ENCODE results near the gene MMEL1. TPM values are rescaled to one million over a fixed set of nuclear protein-coding genes. Genes with fewer than 3 reads are reported as not detected.

Gene MMEL1
- total RNA-seq, 1 donor from 2014 or later, result not detected

DNA sequence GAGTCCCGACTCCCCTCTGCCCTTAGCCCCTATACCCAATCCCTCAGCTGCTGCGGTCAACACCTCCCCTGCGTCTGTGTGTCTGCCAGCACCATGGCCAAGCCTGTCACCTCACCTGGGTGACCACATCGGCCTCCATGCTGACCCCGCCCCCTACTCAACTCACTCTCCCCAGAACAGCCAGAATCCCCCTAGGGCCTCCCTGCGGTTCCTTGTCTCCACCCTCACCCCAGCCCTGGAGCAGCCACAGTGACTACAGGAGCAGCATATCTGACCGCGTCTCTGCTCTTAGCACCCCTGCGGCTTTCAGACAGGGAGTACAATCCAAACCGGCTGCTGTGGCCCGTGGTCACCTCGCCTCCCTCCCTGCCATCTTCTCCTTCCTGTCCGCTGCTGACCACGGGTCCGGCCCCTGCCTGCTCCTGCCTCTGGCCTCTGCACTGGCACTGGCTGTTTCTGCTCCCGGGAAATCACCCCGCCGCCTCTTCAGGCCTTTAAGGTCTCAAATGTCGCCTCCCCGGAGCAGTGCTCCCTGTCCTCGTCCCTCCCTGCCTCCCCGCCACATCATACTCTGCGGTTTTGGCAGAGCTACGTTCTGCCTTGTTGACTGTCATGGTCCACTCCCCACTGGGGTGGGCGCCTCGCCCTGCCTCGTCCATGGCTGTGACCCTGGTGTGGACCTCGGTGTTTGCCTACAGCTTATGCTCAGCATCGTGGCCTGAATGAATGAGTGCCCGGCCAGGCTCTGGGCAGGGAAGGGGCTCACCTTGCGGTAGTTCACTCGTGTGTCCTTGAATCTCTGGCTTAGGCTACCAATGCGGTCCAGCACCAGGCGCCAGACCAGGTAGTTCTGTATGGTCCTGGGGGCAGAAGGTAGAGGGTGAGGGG lies 35.1 kb downstream of the MMEL1 start:
- DNase-seq (ENCODE audit: extremely low spot score, unreplicated experiment), result no peak
- Mint-ChIP-seq H3K27me3 (ENCODE audit: unreplicated experiment) (peaks cover 22% of the 10 kb centered on the region), H3K36me3 (ENCODE audit: unreplicated experiment) (no peaks in the 10 kb centered on the region), H3K9me3 (ENCODE audit: unreplicated experiment) (peaks cover 3% of the 10 kb centered on the region), H3K4me1 (ENCODE audit: unreplicated experiment) (no peaks in the 10 kb centered on the region), H3K27ac (ENCODE audit: unreplicated experiment) (no peak overlapping the region), H3K4me3 (ENCODE audit: unreplicated experiment) (no peak overlapping the region)
- TF ChIP-seq, protein P1, sequence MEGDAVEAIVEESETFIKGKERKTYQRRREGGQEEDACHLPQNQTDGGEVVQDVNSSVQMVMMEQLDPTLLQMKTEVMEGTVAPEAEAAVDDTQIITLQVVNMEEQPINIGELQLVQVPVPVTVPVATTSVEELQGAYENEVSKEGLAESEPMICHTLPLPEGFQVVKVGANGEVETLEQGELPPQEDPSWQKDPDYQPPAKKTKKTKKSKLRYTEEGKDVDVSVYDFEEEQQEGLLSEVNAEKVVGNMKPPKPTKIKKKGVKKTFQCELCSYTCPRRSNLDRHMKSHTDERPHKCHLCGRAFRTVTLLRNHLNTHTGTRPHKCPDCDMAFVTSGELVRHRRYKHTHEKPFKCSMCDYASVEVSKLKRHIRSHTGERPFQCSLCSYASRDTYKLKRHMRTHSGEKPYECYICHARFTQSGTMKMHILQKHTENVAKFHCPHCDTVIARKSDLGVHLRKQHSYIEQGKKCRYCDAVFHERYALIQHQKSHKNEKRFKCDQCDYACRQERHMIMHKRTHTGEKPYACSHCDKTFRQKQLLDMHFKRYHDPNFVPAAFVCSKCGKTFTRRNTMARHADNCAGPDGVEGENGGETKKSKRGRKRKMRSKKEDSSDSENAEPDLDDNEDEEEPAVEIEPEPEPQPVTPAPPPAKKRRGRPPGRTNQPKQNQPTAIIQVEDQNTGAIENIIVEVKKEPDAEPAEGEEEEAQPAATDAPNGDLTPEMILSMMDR (IDR thresholded peaks at IDR 0.05), result no peak

DNA sequence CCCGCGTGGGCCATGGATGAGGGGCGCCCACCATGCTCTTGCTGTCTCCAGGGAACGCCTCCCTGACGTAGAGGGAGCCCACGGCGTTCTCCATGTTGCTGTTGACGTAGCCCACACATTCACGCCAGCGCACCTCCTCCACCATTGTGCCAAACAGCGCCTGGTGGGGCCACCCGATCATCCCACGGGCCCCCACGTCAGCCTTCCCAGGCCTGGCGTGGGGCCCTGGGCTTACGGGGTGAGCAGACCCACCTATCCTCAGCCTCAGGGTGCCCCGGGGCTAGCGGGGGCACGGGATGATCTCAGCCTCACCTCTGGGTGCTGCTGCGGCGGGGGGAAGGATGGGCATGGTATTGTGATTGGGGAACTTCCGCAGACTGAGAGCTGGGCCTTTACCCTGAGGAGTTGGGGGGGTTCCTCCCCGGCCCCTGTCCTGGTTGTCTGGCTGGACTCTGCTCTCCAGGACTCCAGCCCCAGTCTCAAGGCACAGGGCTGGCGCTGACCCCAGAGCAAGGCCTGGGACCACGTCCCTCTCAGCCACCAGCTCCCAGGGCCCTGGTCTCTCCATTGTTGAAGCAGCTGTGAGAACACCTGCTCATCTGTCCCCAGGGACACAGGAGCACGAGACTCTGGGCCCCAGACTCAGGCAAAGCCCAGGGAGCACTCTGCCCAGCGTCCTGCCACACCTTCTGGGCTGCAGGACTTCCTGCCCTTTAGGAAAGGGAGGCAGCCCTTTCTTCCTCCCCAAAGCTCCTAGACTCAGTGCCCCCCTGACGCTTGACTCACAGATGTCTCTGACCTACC lies 36.1 kb downstream of the MMEL1 start:
- Mint-ChIP-seq H3K9me3 (ENCODE audit: unreplicated experiment) (peaks cover 3% of the 10 kb centered on the region), H3K4me3 (ENCODE audit: unreplicated experiment) (no peak overlapping the region), H3K27ac (ENCODE audit: unreplicated experiment) (no peak overlapping the region), H3K27me3 (ENCODE audit: unreplicated experiment) (peaks cover 15% of the 10 kb centered on the region), H3K4me1 (ENCODE audit: unreplicated experiment) (no peaks in the 10 kb centered on the region), H3K36me3 (ENCODE audit: unreplicated experiment) (no peaks in the 10 kb centered on the region)
- no peak for DNase-seq (ENCODE audit: extremely low spot score, unreplicated experiment)
- TF ChIP-seq, protein P1 (IDR thresholded peaks at IDR 0.05), result no peak

- TF ChIP-seq, protein P1 (IDR thresholded peaks at IDR 0.05), result no peak
- Mint-ChIP-seq H3K27ac (ENCODE audit: unreplicated experiment) (no peak overlapping the region), H3K27me3 (ENCODE audit: unreplicated experiment) (peaks cover 8% of the 10 kb centered on the region), H3K36me3 (ENCODE audit: unreplicated experiment) (no peaks in the 10 kb centered on the region), H3K4me3 (ENCODE audit: unreplicated experiment) (no peak overlapping the region), H3K9me3 (ENCODE audit: unreplicated experiment) (peaks cover 3% of the 10 kb centered on the region), H3K4me1 (ENCODE audit: unreplicated experiment) (no peaks in the 10 kb centered on the region)
- DNase-seq (ENCODE audit: extremely low spot score, unreplicated experiment), result peak; percentile 83
Measured at GRCh38 chr1:2595812-2596529, 36.8 kb downstream of the MMEL1 start.

DNA sequence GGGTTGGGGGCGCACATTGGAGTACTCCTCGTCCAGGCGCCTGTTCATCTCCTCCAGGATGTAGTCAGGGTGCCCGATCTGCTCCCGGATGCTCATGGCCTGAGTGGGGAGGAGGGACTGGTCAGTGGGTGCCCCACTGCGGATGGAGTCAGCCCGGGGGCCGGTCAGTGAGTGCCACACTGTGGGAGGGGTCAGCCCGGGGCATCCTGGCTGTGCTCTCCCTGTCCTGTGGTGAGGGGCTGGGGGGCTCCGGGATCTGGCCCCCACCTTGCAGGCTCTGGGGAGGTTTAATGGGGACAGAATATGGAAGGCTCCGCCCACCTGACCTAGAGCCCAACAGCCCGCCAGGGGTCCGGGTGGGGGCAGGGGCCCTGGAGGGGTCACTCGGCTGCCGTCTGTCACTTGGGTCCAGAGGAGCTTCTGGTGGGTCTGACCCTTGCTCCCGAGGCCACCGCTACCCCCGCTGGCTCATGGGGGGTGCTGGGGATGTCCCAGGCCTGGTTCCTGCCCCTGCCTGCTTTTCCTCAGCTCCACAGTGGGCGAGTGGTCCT lies 37.5 kb downstream of the MMEL1 start:
- TF ChIP-seq, protein P1 (IDR thresholded peaks at IDR 0.05), result no peak

More for the DNA sequence above, 37.5 kb downstream of the MMEL1 start:
- peaks cover 3% of the 10 kb centered on the region for H3K9me3 Mint-ChIP-seq (ENCODE audit: unreplicated experiment)
- no peaks in the 10 kb centered on the region for H3K36me3 Mint-ChIP-seq (ENCODE audit: unreplicated experiment)
- H3K4me3 Mint-ChIP-seq (ENCODE audit: unreplicated experiment), result no peak overlapping the region
- H3K27me3 Mint-ChIP-seq (ENCODE audit: unreplicated experiment), result peaks cover 2% of the 10 kb centered on the region
- H3K27ac Mint-ChIP-seq (ENCODE audit: unreplicated experiment), result no peak overlapping the region
- no peaks in the 10 kb centered on the region for H3K4me1 Mint-ChIP-seq (ENCODE audit: unreplicated experiment)
- DNase-seq (ENCODE audit: extremely low spot score, unreplicated experiment), result no peak

All from osteocyte (in vitro differentiated cells).